Suprapubic skin (tissue), 4 donors: Measurements from ENCODE around the gene TNFRSF14. TPM values are rescaled to one million over a fixed set of nuclear protein-coding genes. Genes with fewer than 3 reads are reported as not detected.

Experiments used
- DNase-seq, 2 donors: peaks; one replicate each; pipeline ENCODE4 v3.0.0-alpha.2; 2019; ENCODE audit warnings: low spot score in 2 of 2
- H3K27ac ChIP-seq: fragments of 200-600 bp; sonication (generic); one replicate; pipeline ENCODE4 v1.5.1; 2019
- H3K27me3 ChIP-seq: fragments of 200-600 bp; sonication (generic); one replicate; pipeline ENCODE4 v1.5.1; 2019
- H3K36me3 ChIP-seq: fragments of 200-600 bp; sonication (generic); one replicate; pipeline ENCODE4 v1.5.1; 2019
- H3K4me1 ChIP-seq: fragments of 200-600 bp; sonication (generic); one replicate; pipeline ENCODE4 v1.5.1; 2019
- H3K4me3 ChIP-seq: fragments of 200-600 bp; sonication (generic); one replicate; pipeline ENCODE4 v1.5.1; 2019; ENCODE audit warnings: mild to moderate bottlenecking
- H3K9me3 ChIP-seq: fragments of 200-600 bp; sonication (generic); one replicate; pipeline ENCODE4 v1.5.1; 2019
- CTCF ChIP-seq, 2 donors: fragments of 200-600 bp in 1 of 2; fragments of 450-650 bp in 1 of 2; sonication (generic) in 1 of 2; IDR thresholded peaks; one replicate each; pipeline ENCODE4 v1.5.1; 2016 to 2019; ENCODE audit warnings: antibody characterized with exemption in 2 of 2, mild to moderate bottlenecking in 1 of 2, moderate library complexity in 1 of 2
- EP300 ChIP-seq: sonication (generic); formaldehyde crosslinking; IDR thresholded peaks from one replicate; pipeline ENCODE4 v1.6.1; 2017; ENCODE audit warnings: antibody characterized with exemption
- POLR2A ChIP-seq, 2 donors: fragments of 450-650 bp; IDR thresholded peaks; one replicate each; pipeline ENCODE4 v1.6.1; 2017; ENCODE audit warnings: antibody characterized with exemption in 2 of 2, mild to moderate bottlenecking in 2 of 2, moderate library complexity in 2 of 2
- POLR2AphosphoS5 ChIP-seq, 3 donors: sonication (generic); formaldehyde crosslinking; IDR thresholded peaks; one replicate each; pipeline ENCODE4 v1.6.1; 2017; ENCODE audit warnings: antibody characterized with exemption in 3 of 3
- WGBS: methylation state at CpG from one replicate; pipeline ENCODE4 v1.1.5; 2018; 5-methylcytosine and 5-hydroxymethylcytosine counted together
- total RNA-seq, 4 donors: library from RNA; depleted of rRNA; stranded (reverse); fragments of >200 nt; gene quantifications; one replicate each; pipeline ENCODE4 v1.1.0, GENCODE V29; 2016

Gene TNFRSF14
- total RNA-seq, 4 donors from 2014 or later: 33.3 to 111 (median 60.9) TPM

GRCh38 chr1:2526824-2527555, 29.2 kb upstream of the TNFRSF14 start:
- H3K4me3 ChIP-seq: peak overlapping the region; percentile 58
- H3K27me3 ChIP-seq: peaks cover 21% of the 10 kb centered on the region
- no peaks in the 10 kb centered on the region for H3K9me3 ChIP-seq
- peak in 1 of 2 donors; percentile 82 for DNase-seq
- no peak for TF ChIP-seq CTCF (IDR thresholded peaks at IDR 0.05)
- TF ChIP-seq POLR2A (IDR thresholded peaks at IDR 0.05): no peak
- TF ChIP-seq EP300: no peak
- TF ChIP-seq POLR2AphosphoS5 (IDR thresholded peaks at IDR 0.05): no peak
- peak overlapping the region; percentile 78 for H3K27ac ChIP-seq
- peaks cover 84% of the 10 kb centered on the region for H3K4me1 ChIP-seq
- no peaks in the 10 kb centered on the region for H3K36me3 ChIP-seq
- WGBS: 23% methylated on average over 8 of the region's 20 CpGs

GRCh38 chr1:2527556-2527860, 28.7 kb upstream of the TNFRSF14 start:
- TF ChIP-seq CTCF (IDR thresholded peaks at IDR 0.05) (no peak), POLR2AphosphoS5 (IDR thresholded peaks at IDR 0.05) (no peak), POLR2A (IDR thresholded peaks at IDR 0.05) (no peak), EP300 (no peak)
- no peaks in the 10 kb centered on the region for H3K36me3 ChIP-seq
- H3K27me3 ChIP-seq: peaks cover 26% of the 10 kb centered on the region
- no peak overlapping the region for H3K4me3 ChIP-seq
- WGBS: 60% methylated on average over 1 of the region's 4 CpGs
- no peak for DNase-seq
- peak overlapping the region; percentile 78 for H3K27ac ChIP-seq
- no peaks in the 10 kb centered on the region for H3K9me3 ChIP-seq
- H3K4me1 ChIP-seq: peaks cover 89% of the 10 kb centered on the region

- no peak for DNase-seq
- H3K9me3 ChIP-seq: no peaks in the 10 kb centered on the region
- TF ChIP-seq POLR2AphosphoS5 (IDR thresholded peaks at IDR 0.05) (no peak), CTCF (IDR thresholded peaks at IDR 0.05) (no peak), EP300 (no peak), POLR2A (IDR thresholded peaks at IDR 0.05) (no peak)
- WGBS: 20% methylated on average over 1 of the region's 12 CpGs
- H3K27me3 ChIP-seq: peaks cover 31% of the 10 kb centered on the region
- no peaks in the 10 kb centered on the region for H3K36me3 ChIP-seq
- no peak overlapping the region for H3K4me3 ChIP-seq
- H3K27ac ChIP-seq: peak overlapping the region; percentile 78
- peaks cover 93% of the 10 kb centered on the region for H3K4me1 ChIP-seq
Measured at GRCh38 chr1:2528016-2528415, 28.2 kb upstream of the TNFRSF14 start.

GRCh38 chr1:2528611-2528965, 27.6 kb upstream of the TNFRSF14 start:
- TF ChIP-seq POLR2A (IDR thresholded peaks at IDR 0.05): no peak
- no peak for TF ChIP-seq POLR2AphosphoS5 (IDR thresholded peaks at IDR 0.05)
- TF ChIP-seq CTCF (IDR thresholded peaks at IDR 0.05): no peak
- H3K36me3 ChIP-seq: no peaks in the 10 kb centered on the region
- 19% methylated on average over 6 of the region's 10 CpGs for WGBS
- peak overlapping the region; percentile 9 for H3K27ac ChIP-seq
- peak overlapping the region; percentile 48 for H3K4me3 ChIP-seq
- no peaks in the 10 kb centered on the region for H3K9me3 ChIP-seq
- H3K27me3 ChIP-seq: peaks cover 31% of the 10 kb centered on the region
- peaks cover 93% of the 10 kb centered on the region for H3K4me1 ChIP-seq
- DNase-seq: no peak

- Histone ChIP-seq H3K36me3 (no peaks in the 10 kb centered on the region), H3K27me3 (peaks cover 32% of the 10 kb centered on the region), H3K27ac (peak overlapping the region; percentile 57), H3K4me1 (peaks cover 93% of the 10 kb centered on the region), H3K9me3 (no peaks in the 10 kb centered on the region), H3K4me3 (peak overlapping the region; percentile 48)
- DNase-seq: no peak
- WGBS: 20% methylated on average over 1 of the region's 84 CpGs
- TF ChIP-seq CTCF (IDR thresholded peaks at IDR 0.05) (no peak), POLR2A (IDR thresholded peaks at IDR 0.05) (no peak), EP300 (no peak), POLR2AphosphoS5 (IDR thresholded peaks at IDR 0.05) (no peak)
Measured at GRCh38 chr1:2528966-2529783, 27.0 kb upstream of the TNFRSF14 start.
